ENCODE data around the gene RBBP4. TPM values are rescaled to one million over a fixed set of nuclear protein-coding genes. Genes with fewer than 3 reads are reported as not detected.

RBBP4 gene
- total RNA-seq, 1 donor from 2014 or later = 492 TPM

DNA sequence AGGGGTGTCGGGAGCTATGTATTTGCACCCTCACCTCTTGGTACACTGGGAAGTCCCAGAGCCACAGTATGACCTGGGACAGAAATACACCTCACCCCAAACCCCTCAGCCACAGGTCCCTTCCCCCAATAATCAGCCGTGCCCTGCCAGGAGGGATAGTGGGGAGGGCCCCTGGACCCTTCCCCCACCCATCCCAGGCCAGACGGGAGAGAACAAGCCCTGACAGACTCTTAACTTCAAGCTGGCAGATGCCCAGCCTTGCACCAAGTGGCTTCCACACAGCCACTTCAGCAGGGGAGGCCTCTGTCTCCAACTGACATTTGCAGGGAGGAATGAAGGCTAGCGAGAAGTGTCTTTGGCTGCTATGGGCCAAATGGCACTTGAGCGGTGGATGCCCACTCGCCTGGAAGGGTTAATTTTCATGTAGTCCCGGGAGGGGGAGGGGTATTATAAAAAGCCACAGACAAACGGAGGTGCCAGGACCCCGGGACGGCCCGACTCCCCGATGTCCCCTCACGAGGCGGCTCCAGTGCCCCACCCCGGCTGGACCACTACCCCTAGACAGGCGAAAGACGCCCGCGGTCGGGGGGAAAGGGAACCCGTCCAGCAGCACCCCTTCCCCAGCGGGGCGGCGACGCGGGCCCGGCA lies 51.1 kb downstream of the RBBP4 start:
- peak overlapping the region; percentile 76 for H3K4me3 Mint-ChIP-seq
- no peaks in the 10 kb centered on the region for H3K9me3 Mint-ChIP-seq
- no peak for DNase-seq (ENCODE audit: low read depth, low spot score)
- H3K27me3 Mint-ChIP-seq (ENCODE audit: low read depth) = peaks cover 38% of the 10 kb centered on the region
- H3K36me3 Mint-ChIP-seq (ENCODE audit: low read depth) = no peaks in the 10 kb centered on the region
- H3K4me1 Mint-ChIP-seq = peaks cover 13% of the 10 kb centered on the region
- H3K27ac Mint-ChIP-seq (ENCODE audit: unreplicated experiment) = no peak overlapping the region
- TF ChIP-seq, protein P1, sequence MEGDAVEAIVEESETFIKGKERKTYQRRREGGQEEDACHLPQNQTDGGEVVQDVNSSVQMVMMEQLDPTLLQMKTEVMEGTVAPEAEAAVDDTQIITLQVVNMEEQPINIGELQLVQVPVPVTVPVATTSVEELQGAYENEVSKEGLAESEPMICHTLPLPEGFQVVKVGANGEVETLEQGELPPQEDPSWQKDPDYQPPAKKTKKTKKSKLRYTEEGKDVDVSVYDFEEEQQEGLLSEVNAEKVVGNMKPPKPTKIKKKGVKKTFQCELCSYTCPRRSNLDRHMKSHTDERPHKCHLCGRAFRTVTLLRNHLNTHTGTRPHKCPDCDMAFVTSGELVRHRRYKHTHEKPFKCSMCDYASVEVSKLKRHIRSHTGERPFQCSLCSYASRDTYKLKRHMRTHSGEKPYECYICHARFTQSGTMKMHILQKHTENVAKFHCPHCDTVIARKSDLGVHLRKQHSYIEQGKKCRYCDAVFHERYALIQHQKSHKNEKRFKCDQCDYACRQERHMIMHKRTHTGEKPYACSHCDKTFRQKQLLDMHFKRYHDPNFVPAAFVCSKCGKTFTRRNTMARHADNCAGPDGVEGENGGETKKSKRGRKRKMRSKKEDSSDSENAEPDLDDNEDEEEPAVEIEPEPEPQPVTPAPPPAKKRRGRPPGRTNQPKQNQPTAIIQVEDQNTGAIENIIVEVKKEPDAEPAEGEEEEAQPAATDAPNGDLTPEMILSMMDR (conservative IDR thresholded peaks at IDR 0.05) = no peak

DNA sequence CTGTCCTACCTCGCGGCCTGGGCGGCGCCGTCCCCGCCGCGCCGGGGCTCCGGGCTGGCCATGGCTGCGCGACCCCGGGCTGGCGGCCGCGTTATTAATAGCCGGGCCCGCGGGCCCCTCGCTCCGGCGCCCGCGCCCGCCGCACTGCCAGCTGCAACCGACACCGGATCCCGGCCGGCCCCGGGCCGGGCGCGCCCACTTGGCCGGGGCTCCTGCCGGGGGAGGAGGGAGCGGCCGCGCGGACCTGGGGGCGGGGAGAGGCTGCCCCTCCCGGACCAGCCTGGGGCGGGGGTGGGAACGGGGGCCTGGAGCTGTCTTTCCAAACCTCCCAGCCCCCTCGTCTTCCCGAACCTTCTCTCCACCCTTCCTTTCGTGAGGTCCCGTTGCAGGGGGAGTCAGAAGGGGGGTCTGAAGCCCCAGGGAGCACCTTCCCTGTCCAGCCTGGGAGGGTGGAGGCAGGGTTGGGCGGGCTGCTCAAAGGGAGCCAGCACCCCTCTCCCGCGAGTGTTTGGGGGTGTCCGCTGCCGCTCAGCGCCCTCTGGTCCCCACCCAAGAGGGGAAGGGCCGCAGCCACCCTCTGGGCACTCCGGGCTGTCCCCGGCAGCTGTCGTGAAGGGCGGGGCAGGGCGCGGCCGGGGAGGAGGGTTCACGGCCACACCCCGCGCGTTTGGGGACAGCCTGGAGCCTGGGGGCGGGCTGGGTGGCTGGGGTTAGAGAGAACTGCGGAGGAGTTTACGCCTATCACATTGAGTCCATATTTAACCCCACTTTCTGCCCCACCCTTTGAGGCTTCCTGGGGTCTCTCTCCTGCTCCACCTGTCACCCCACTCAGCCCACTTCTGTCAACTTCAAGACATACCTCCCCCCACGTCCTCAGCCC lies 51.8 kb downstream of the RBBP4 start, which contains the start of gene SYNC:
SYNC (minus strand) TSS at position 172 of the 880 bp plus-strand sequence; CDS start at position 62, 110 bp downstream.
- Mint-ChIP-seq H3K4me3 (peak within 1 kb of the TSS; percentile 76), H3K36me3 (ENCODE audit: low read depth) (no peaks in the 10 kb centered on the region), H3K4me1 (peaks cover 13% of the 10 kb centered on the region), H3K9me3 (no peaks in the 10 kb centered on the region), H3K27ac (ENCODE audit: unreplicated experiment) (no peak within 1 kb of the TSS), H3K27me3 (ENCODE audit: low read depth) (peaks cover 38% of the 10 kb centered on the region)
- DNase-seq (ENCODE audit: low read depth, low spot score) = no peak
- TF ChIP-seq, protein P1 (conservative IDR thresholded peaks at IDR 0.05) = no peak

DNA sequence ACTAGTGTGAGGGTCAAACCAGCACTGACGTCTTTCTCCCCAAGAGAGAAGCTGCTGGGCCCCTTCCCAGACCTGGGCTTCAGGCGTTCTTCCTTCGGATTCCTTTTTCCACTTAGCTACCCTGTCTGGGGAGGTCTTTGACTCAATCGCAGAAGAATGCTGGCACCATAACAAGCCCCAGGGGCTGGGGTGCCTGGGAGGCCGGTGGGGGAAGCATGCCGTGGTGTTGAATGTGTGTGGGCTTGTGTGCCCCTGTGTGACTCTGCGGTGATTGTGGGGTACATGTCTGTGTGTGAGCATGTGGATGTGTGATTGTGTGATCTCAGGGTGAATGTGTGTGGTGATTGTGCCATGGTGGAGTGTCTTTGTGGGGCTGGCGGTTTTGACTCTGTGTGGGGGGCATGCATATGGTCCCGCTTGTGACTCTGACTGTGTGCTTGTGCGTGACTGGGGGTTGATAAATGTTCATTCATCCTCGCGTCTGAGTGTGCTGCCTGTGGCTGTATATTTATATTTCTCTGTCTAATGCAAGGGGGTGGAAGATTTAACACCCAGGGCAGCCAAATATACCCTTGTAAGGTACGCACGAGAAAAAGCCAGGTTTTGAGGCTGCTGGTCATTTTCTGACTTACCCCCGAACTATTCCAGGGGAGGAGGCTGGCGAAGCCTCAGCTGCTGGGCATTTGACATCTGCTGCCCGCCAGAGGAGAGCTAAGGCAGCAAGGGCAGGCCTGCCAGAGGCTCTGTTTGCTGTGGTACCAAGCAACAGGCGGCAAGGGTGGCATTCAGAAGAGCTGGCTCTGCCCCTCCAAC lies 52.7 kb downstream of the RBBP4 start:
- H3K27me3 Mint-ChIP-seq (ENCODE audit: low read depth) = peaks cover 38% of the 10 kb centered on the region
- no peak overlapping the region for H3K27ac Mint-ChIP-seq (ENCODE audit: unreplicated experiment)
- DNase-seq (ENCODE audit: low read depth, low spot score) = no peak
- peaks cover 13% of the 10 kb centered on the region for H3K4me1 Mint-ChIP-seq
- H3K9me3 Mint-ChIP-seq = no peaks in the 10 kb centered on the region
- peak overlapping the region; percentile 42 for H3K4me3 Mint-ChIP-seq
- TF ChIP-seq, protein P1 (conservative IDR thresholded peaks at IDR 0.05) = no peak
- no peaks in the 10 kb centered on the region for H3K36me3 Mint-ChIP-seq (ENCODE audit: low read depth)

DNA sequence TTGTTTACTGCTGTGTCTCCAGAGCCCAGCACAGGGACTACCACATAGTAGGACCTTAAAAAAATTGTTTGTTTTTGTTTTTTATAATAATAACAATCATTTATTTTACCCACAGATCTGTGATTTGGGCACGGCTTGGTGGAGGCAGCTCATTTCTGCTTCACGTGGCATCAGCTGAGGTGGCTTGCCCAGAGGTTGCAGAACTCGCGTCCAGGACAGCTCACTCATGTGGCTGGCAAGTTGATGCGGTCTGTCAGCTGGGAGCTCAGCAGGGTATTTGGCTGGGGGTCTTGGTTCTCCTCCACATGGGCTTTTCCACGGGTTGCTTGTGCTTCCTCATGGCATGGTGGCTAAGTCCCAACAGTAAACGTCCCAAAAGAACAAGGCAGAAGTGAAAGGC lies 54.5 kb downstream of the RBBP4 start:
- no peak overlapping the region for H3K27ac Mint-ChIP-seq (ENCODE audit: unreplicated experiment)
- H3K27me3 Mint-ChIP-seq (ENCODE audit: low read depth) = peaks cover 33% of the 10 kb centered on the region
- DNase-seq (ENCODE audit: low read depth, low spot score) = no peak
- no peaks in the 10 kb centered on the region for H3K36me3 Mint-ChIP-seq (ENCODE audit: low read depth)
- peaks cover 16% of the 10 kb centered on the region for H3K4me1 Mint-ChIP-seq
- TF ChIP-seq, protein P1 (conservative IDR thresholded peaks at IDR 0.05) = no peak
- no peaks in the 10 kb centered on the region for H3K9me3 Mint-ChIP-seq
- no peak overlapping the region for H3K4me3 Mint-ChIP-seq

DNA sequence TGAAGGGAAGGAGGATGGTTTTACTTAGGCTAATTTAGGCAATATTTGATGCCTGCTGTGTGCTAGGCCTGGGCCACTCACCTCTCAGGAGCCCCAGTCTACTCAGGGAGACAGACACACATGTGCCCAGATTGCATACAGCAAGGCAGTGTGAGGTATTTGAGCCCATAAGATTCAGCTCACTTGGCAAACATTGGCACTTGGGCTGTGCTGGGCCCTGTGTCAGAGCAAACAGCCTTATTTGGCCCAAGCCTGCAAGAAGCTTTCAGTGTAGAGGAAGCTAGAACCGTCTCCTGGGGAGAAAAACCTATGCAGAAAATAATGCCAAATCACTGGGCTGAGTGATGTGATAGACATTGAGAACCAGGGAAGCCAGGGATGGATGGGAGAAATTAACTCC lies 55.5 kb downstream of the RBBP4 start:
- Mint-ChIP-seq H3K9me3 (no peaks in the 10 kb centered on the region), H3K36me3 (ENCODE audit: low read depth) (no peaks in the 10 kb centered on the region), H3K4me3 (no peak overlapping the region), H3K4me1 (peaks cover 17% of the 10 kb centered on the region), H3K27me3 (ENCODE audit: low read depth) (peaks cover 28% of the 10 kb centered on the region), H3K27ac (ENCODE audit: unreplicated experiment) (no peak overlapping the region)
- DNase-seq (ENCODE audit: low read depth, low spot score) = no peak
- TF ChIP-seq, protein P1 (conservative IDR thresholded peaks at IDR 0.05) = no peak
